Activated naive CD4-positive, alpha-beta T cell treated with anti-CD3 and anti-CD28 coated beads, Interleukin-2, amount 50 U/mL, for 72 hours (primary cell): ENCODE measurements around the gene ACVR2B. TPM values are rescaled to one million over a fixed set of nuclear protein-coding genes. Genes with fewer than 3 reads are reported as not detected.
A peak's percentile ranks its signal among the peaks of the same experiment; 100 is the strongest.

Experiments used
- ATAC-seq, 2 donors: fragments of 150-1000 bp; cut with Tn5 transposase; 2 replicates each; pipeline ENCODE4 v1.10.0; 2021; ENCODE audit warnings: mild to moderate bottlenecking in 2 of 2, moderate library complexity in 2 of 2
- DNase-seq, 2 donors: peaks; one replicate each; pipeline ENCODE4 v3.0.0; 2021 to 2022; ENCODE audit warnings: low spot score in 2 of 2
- H3K27ac Mint-ChIP-seq, 2 donors: one replicate each; pipeline ENCODE4 v1.8.0; 2022; ENCODE audit warnings: mild to moderate bottlenecking in 2 of 2, mixed read lengths in 2 of 2
- H3K36me3 Mint-ChIP-seq, 2 donors: one replicate each; pipeline ENCODE4 v1.8.0; 2022; ENCODE audit warnings: mixed read lengths in 2 of 2
- H3K9me3 Mint-ChIP-seq, 2 donors: one replicate each; pipeline ENCODE4 v1.8.0; 2022; ENCODE audit warnings: mixed read lengths in 2 of 2
- total RNA-seq, 2 donors: library from RNA; stranded (reverse); gene quantifications; one replicate each; pipeline ENCODE4 v1.2.3, GENCODE V29; 2022

Gene ACVR2B
- total RNA-seq, 2 donors from 2014 or later: 7.9 to 8.4 TPM

DNA sequence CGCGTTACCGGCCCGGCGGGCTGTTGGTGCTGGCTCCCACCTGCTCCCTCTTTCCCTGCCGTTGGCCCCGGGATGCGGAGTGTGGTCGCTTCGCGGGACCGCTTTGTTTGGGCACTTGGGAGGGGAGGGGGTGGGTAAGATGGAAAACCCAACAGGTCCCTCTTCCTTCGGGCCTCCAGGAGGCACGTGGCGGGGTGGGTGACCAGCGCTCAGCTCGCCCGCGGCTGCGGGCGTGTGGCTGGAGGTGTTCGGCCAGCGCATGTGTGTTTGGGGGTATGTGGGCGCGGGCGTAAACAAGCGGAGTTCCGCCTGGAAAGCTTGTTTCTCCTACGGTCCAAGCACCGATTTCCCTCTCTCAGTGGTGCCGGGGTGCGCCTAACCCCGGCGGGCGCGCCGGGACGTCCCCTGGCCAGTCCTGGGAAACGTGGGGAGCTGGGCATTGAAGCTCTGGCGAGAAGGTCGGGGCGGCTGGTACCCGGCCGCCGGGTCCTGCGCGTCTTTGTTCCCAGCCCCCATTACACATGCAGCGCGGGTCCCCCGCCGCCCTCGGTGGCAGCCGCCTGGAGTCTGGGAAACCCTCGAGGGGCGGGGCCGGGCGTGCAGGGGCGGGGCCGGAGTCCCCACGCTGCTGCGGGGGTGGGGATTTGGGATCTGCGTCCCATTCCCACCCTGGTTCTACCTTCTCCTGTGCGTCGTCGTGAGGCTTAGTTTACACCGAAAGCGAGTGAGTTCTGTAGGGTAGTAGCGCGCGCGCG, 1.4 kb downstream of the ACVR2B start:
- H3K27ac Mint-ChIP-seq: peak overlapping the region; percentile 74 to 96
- DNase-seq (peak in 1 of 2 donors; percentile 48), ATAC-seq (peak; percentile 42 to 53)
- H3K9me3 Mint-ChIP-seq: peaks cover 4% of the 10 kb centered on the region in 2 donors
- peaks cover 0 to 5% of the 10 kb centered on the region in 2 donors for H3K36me3 Mint-ChIP-seq

GRCh38 chr3:38455639-38456430, 2.1 kb downstream of the ACVR2B start:
- Mint-ChIP-seq H3K36me3 (peaks cover 0 to 5% of the 10 kb centered on the region in 2 donors), H3K9me3 (peaks cover 1 to 4% of the 10 kb centered on the region in 2 donors), H3K27ac (no peak overlapping the region)
- DNase-seq (no peak), ATAC-seq (no peak)

DNA sequence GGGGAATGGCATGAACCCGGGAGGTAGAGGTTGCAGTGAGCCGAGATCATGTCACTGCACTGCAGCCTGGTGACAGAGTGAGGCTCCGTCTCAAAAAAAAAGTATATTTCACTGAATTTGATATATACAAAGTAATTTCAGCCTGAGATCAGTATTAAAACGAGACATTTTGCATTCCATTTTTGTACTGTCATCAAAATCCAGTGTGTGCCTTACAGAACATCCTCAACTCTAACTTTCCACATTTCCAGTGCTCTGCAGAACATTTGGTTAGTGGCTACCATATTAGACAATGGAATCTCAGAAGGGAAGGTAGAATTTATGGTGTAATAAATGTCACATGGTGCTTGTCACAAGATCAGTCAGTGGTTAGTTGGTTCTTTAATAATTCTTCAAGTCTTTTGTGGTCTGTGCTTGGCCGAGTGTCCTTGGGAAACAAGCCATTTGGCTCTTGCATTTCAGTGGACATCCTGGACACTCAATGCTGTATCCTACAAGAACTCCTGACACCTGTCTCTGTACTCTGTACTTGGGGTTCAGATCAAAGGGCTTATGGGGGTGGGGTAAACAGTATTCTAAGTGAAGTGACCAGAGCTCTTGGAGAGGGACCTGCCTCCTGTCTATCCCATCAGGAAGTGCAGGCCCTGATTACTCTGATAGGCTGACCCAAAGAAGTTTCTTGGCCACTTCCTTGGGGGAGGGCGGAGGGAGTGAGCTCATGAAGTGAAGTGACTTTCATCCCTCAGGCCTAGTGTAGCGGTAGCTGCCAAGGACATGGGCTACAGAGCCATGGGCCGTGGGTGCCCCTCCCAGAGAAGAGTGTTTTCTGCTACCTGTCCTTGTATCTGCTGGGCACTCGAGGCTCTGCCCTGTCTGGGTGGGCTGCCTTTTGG, 3.7 kb downstream of the ACVR2B start:
- H3K36me3 Mint-ChIP-seq: peaks cover 0 to 5% of the 10 kb centered on the region in 2 donors
- no peak for DNase-seq
- no peak for ATAC-seq
- H3K27ac Mint-ChIP-seq: no peak overlapping the region
- H3K9me3 Mint-ChIP-seq: no peaks in the 10 kb centered on the region

DNA sequence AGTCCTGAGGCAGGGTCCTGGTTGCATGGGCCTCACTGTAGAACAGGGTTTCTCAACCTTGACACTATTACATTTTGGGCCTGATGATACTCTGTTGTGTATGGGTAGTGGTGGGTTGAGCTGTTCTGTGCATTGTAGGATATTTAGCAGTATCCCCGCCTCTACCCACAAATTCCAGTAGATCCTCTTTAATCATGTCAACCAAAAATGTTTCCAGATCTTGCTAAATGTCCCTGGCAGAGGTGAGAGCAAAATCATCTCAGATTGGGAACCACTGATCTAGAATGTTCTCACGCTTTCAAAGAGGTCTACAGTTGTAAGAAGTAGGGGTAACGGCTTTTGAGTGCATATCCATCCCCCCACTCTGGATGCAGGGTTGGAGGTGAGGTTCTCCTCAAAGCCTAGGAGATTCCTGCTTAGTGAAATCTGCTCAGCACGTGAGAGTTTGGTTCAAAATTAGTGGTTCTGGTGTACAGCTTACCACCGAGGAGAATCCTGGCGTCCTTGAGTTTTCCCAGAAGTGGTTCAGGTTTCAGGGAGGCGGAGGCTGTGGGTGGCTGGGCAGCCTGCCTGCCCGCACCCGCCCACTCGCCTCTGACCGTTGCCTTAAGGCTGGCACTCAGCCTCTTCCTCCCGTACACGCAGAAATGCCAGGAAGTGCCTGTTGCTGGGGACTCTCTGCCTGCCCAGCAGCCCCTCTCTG, 5.3 kb downstream of the ACVR2B start:
- DNase-seq: no peak
- Mint-ChIP-seq H3K27ac (no peak overlapping the region), H3K9me3 (no peaks in the 10 kb centered on the region), H3K36me3 (peaks cover 0 to 5% of the 10 kb centered on the region in 2 donors)
- ATAC-seq: no peak

DNA sequence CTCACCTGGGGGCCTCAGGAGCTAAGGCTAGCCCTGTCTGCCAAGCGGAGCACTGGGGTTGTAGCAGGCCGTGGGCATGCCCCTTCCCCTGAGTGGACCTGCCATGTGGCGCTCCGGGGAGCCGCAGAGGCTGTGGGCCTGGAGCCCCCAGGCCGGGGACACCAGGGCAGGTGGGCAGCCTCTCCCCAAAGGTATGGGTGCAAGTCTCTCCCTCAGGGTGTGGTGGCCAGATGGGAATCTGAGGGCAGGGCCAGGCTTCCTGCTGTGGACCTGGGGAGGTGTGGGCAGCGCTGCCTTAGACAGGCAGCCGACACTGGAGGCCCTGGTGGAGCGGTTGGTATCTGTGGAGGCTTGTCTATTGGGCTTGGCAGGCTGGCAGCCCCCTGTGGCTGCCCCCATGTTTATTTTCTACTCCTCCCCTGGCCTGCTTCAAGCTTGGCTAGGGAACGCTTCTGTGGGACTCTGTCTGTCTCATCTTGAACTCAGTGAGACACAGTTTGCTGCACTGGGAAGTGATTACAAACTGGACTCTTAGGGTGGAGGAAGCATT, 5.9 kb downstream of the ACVR2B start:
- peaks cover 0 to 4% of the 10 kb centered on the region in 2 donors for H3K9me3 Mint-ChIP-seq
- ATAC-seq: no peak

DNA sequence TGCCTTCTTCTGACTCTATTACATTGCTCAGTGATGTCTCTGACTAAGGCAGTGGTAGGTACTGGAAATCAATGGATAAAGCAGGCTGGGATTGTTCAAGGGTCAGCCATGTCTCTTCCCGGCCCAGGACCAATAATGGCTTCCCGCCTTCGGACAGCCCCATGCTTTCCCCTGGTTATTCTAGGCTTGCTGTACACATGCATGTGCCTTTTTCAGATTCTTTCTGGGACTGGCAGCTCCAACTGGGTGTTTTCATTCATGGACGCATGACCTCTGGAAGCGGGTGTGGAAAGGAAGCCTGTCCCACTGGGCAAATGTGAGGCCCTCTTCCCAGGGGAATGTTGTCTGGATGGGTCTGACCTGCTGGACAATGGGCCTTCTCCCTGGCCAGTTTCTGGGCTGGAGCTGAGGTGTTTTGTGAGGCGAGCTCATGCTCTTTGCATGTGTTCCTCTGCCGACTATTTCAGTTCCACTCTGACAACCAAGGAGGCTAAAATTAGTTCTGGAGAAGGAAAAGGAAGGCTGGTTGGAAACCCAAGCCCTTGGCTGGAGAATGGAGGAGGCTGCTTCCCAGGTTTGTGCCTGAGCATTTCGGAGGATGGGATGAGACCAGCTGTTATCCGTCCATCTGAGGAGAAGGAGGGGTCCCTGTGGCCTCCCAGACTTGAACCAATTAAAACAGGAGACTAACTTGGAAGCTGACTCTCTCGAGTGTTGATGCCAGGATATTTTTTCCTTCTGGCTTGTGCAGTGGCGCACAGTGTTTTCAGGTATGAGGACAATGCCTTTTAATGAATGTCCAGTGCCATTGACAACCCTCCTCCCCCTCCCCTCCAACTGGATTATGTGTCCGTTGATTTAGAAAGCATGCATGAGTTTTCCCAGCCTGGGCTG, 6.9 kb downstream of the ACVR2B start:
- Mint-ChIP-seq H3K9me3 (peaks cover 4 to 8% of the 10 kb centered on the region in 2 donors), H3K27ac (peak overlapping the region; percentile 29 to 38), H3K36me3 (peaks cover 5 to 10% of the 10 kb centered on the region in 2 donors)
- no peak for DNase-seq
- no peak for ATAC-seq

More for the DNA sequence above, 5.9 kb downstream of the ACVR2B start:
- DNase-seq: no peak
- H3K27ac Mint-ChIP-seq: no peak overlapping the region
- peaks cover 0 to 6% of the 10 kb centered on the region in 2 donors for H3K36me3 Mint-ChIP-seq

GRCh38 chr3:38465588-38466154, 12.0 kb downstream of the ACVR2B start:
- Mint-ChIP-seq H3K27ac (no peak overlapping the region), H3K9me3 (peaks cover 23 to 27% of the 10 kb centered on the region in 2 donors), H3K36me3 (peaks cover 20 to 41% of the 10 kb centered on the region in 2 donors)
- no peak for DNase-seq
- ATAC-seq: no peak

- DNase-seq (no peak), ATAC-seq (no peak)
- H3K36me3 Mint-ChIP-seq: peaks cover 20 to 41% of the 10 kb centered on the region in 2 donors
- H3K9me3 Mint-ChIP-seq: peaks cover 23 to 27% of the 10 kb centered on the region in 2 donors
- no peak overlapping the region for H3K27ac Mint-ChIP-seq
Observed at GRCh38 chr3:38468765-38469164, 15.1 kb downstream of the ACVR2B start.

GRCh38 chr3:38469852-38470251, 16.2 kb downstream of the ACVR2B start:
- ATAC-seq: no peak

DNA sequence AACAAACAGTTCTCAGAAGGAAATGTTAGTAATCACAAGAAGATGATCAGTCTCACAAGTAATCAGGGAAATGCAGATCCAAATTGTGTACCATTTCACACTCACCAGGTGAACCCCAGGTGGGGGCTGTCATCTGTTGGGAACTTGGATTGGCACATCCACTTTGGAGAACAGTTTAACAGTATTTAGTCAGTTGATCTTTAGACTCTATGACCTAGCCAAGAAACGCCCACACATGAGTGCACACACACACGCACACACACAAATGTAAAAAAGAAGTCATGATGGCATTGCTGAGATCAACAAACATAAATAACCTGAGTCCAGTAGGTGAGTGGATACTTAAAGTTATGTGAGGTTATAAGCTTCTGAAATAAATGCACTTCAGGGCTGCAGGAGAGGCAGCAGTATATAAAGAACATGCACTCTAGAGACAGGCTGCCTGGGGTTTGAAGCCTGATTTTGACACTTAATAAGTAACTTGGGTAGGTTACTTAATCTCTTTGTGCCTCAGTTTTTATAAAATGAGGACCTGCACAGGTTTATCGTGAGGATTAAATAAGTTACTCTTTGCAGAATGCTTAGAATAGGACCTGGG, 17.7 kb downstream of the ACVR2B start:
- peaks cover 15 to 18% of the 10 kb centered on the region in 2 donors for H3K9me3 Mint-ChIP-seq
- no peak for DNase-seq
- ATAC-seq: no peak
- peaks cover 11 to 25% of the 10 kb centered on the region in 2 donors for H3K36me3 Mint-ChIP-seq
- no peak overlapping the region for H3K27ac Mint-ChIP-seq

More at GRCh38 chr3:38469852-38470251, 16.2 kb downstream of the ACVR2B start:
- no peak for DNase-seq
- H3K27ac Mint-ChIP-seq: no peak overlapping the region
- peaks cover 20 to 35% of the 10 kb centered on the region in 2 donors for H3K36me3 Mint-ChIP-seq
- H3K9me3 Mint-ChIP-seq: peaks cover 23% of the 10 kb centered on the region in 2 donors

- Mint-ChIP-seq H3K9me3 (peaks cover 15 to 18% of the 10 kb centered on the region in 2 donors), H3K27ac (no peak overlapping the region), H3K36me3 (peaks cover 11 to 25% of the 10 kb centered on the region in 2 donors)
- DNase-seq (no peak), ATAC-seq (no peak)
Observed at GRCh38 chr3:38472342-38472741, 18.7 kb downstream of the ACVR2B start.

- ATAC-seq: no peak
- H3K9me3 Mint-ChIP-seq: peaks cover 15 to 18% of the 10 kb centered on the region in 2 donors
- H3K36me3 Mint-ChIP-seq: peaks cover 11 to 25% of the 10 kb centered on the region in 2 donors
- DNase-seq: no peak
- peak overlapping the region in 1 of 2 donors; percentile 45 for H3K27ac Mint-ChIP-seq
Observed at GRCh38 chr3:38473229-38473628, 19.5 kb downstream of the ACVR2B start.

GRCh38 chr3:38474928-38475605, 21.4 kb downstream of the ACVR2B start:
- ATAC-seq: no peak

DNA sequence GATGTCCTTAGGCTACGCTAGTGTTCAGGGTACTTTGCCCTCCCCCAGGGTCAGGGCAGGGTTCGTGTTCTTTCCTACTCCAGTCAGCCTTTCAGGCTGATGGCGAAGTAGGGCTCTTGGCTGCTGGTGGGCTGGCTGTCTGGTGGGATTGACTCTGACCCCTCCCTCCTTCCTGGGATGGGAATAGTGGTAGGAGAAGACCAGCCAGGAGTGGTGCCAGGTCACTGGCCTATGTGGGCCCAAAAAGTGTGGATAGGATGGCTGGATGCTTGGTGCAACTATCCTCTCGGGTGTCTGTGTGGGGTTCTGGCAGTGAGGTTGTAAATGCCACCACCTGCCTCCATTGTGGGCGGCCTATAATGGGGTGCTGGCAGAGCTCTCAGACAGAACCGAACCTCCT, 22.0 kb downstream of the ACVR2B start:
- no peaks in the 10 kb centered on the region for H3K9me3 Mint-ChIP-seq
- no peak for DNase-seq
- no peak overlapping the region for H3K27ac Mint-ChIP-seq
- no peak for ATAC-seq
- H3K36me3 Mint-ChIP-seq: no peaks in the 10 kb centered on the region

More at GRCh38 chr3:38474928-38475605, 21.4 kb downstream of the ACVR2B start:
- Mint-ChIP-seq H3K36me3 (peaks cover 0 to 6% of the 10 kb centered on the region in 2 donors), H3K27ac (peak overlapping the region in 1 of 2 donors; percentile 56), H3K9me3 (peaks cover 0 to 6% of the 10 kb centered on the region in 2 donors)
- DNase-seq: no peak
